Pancreas (tissue), 10 donors: ENCODE results near the gene TACO1. TPM values are rescaled to one million over a fixed set of nuclear protein-coding genes. Genes with fewer than 3 reads are reported as not detected.

ENCODE experiments used
- ATAC-seq, 4 donors: fragments of 200-7000 bp; cut with Tn5 transposase; one replicate each; pipeline versions ENCODE4 v1.8.0 to v1.9.1; 2020; ENCODE audit warnings: mild to moderate bottlenecking in 4 of 4, moderate library complexity in 4 of 4
- DNase-seq, 6 donors: peaks; one replicate each; pipeline ENCODE4 v3.0.0-alpha.2; 2020
- FAIRE-seq: peaks from 2 replicates; lab custom pipeline; 2012; peaks lifted over from hg19 to GRCh38; lab: Jason Lieb, UNC
- H3K27ac ChIP-seq, 4 donors: fragments of 200-600 bp; sonication (generic); 1 replicate in 3 of 4; 2 replicates in 1 of 4; pipeline versions ENCODE4 v1.5.0 to v1.8.0; 2020
- H3K27me3 ChIP-seq, 4 donors: fragments of 200-600 bp; one replicate each; pipeline ENCODE4 v1.8.0; 2021
- H3K36me3 ChIP-seq, 3 donors: fragments of 200-600 bp; sonication (generic) in 1 of 3; one replicate each; pipeline versions ENCODE4 v1.5.0 to v1.8.0; 2020 to 2021
- H3K4me1 ChIP-seq, 3 donors: fragments of 200-600 bp; one replicate each; pipeline ENCODE4 v1.8.0; 2021
- H3K4me3 ChIP-seq, 4 donors: fragments of 200-600 bp; sonication (generic) in 2 of 4; one replicate each; pipeline versions ENCODE4 v1.5.0 to v1.8.0; 2020 to 2021
- H3K9me3 ChIP-seq, 4 donors: fragments of 200-600 bp; one replicate each; pipeline ENCODE4 v1.8.0; 2021
- WGBS, 2 donors: extraction: QIAGEN DNeasy Blood & Tissue Kit; methylation state at CpG; one replicate each; pipeline ENCODE4 v1.1.7; 2013; 5-methylcytosine and 5-hydroxymethylcytosine counted together
- intact Hi-C, 3 donors: fragments of 100-400 bp; cut with DNase I; formaldehyde crosslinking; loops; one replicate each; pipeline versions ENCODE4 v1.11.1 to v1.14.2; 2022
- polyA plus RNA-seq, 2 donors: library from polyadenylated mRNA; stranded (reverse); fragments of 200-250 nt; gene quantifications; one replicate each; pipeline ENCODE4 v1.2.3, GENCODE V29; 2013
- total RNA-seq, 6 donors: library from RNA; stranded (reverse); fragmentation: NEBNext Ultra II Directional in 4 of 6; extraction: Animal tissue kit (Norgen Biotek cat#: 25700) in 4 of 6; gene quantifications; one replicate each; pipeline versions ENCODE4 v1.2.1 to v1.2.4, GENCODE V29; 2021 to 2023
- TF ChIP-seq, protein P1 (sequence below), 4 donors: fragments of 200-600 bp; sonication (generic) in 3 of 4; IDR thresholded peaks; one replicate each; pipeline versions ENCODE4 v1.5.0 to v1.8.0; 2021; ENCODE audit warnings: antibody characterized with exemption in 4 of 4
- donor health status: healthy with polysubstance abuse.
- donor health status: DM: no; HTN: no; CAD: no; lungs with moderate emphysema.
- donor health status: DM: no; HTN: no; CAD: no.
- donor health status: control.
- donor health status: control.
- donor health status: Bipolar disorder and iron deficiency.
- donor health status: DM: yes; HTN: yes; CAD: no.
- donor health status: DM: no; HTN: no; CAD: no.
- donor health status: DM: no; HTN: no; CAD: no.
- donor health status: DM: yes; HTN: yes; CAD: no.

Gene TACO1
- total and polyA plus RNA-seq, 8 donors: 5.6 to 11.6 (median 8.6) TPM

GRCh38 chr17:63558441-63558840, 42.3 kb upstream of the TACO1 start:
- FAIRE-seq (no peak), ATAC-seq (no peak), DNase-seq (no peak)
- Histone ChIP-seq H3K4me3 (no peak overlapping the region), H3K27ac (no peak overlapping the region), H3K4me1 (peaks cover 0 to 16% (median 12%) of the 10 kb centered on the region in 3 donors), H3K27me3 (no peaks in the 10 kb centered on the region), H3K36me3 (no peaks in the 10 kb centered on the region), H3K9me3 (no peaks in the 10 kb centered on the region)
- intact Hi-C loops: no loop called here
- WGBS, 2 donors: 93 to 97% methylated on average over 3 of the region's 3 CpGs
- TF ChIP-seq, protein P1, sequence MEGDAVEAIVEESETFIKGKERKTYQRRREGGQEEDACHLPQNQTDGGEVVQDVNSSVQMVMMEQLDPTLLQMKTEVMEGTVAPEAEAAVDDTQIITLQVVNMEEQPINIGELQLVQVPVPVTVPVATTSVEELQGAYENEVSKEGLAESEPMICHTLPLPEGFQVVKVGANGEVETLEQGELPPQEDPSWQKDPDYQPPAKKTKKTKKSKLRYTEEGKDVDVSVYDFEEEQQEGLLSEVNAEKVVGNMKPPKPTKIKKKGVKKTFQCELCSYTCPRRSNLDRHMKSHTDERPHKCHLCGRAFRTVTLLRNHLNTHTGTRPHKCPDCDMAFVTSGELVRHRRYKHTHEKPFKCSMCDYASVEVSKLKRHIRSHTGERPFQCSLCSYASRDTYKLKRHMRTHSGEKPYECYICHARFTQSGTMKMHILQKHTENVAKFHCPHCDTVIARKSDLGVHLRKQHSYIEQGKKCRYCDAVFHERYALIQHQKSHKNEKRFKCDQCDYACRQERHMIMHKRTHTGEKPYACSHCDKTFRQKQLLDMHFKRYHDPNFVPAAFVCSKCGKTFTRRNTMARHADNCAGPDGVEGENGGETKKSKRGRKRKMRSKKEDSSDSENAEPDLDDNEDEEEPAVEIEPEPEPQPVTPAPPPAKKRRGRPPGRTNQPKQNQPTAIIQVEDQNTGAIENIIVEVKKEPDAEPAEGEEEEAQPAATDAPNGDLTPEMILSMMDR (IDR thresholded peaks at IDR 0.05): no peak

DNA sequence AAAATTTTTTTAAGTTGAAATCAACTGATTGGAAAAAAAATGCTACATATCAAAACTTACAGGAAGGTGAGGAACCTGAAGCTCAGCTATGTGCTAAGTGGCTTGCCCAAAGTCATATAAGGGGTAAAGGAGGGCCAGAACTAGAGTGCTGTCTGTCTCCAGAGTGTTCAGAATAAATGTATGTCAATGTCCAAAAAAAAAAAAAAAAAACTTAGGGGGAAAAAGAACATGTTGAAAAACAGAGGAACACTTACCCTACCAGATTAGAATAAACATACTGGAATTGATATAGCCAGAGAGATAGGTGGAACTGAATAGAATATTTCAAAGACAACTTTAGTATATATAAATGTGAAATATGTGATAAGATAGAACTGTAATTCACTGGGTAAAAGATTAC, 38.9 kb upstream of the TACO1 start:
- Histone ChIP-seq H3K4me1 (peaks cover 0 to 6% (median 6%) of the 10 kb centered on the region in 3 donors), H3K27me3 (no peaks in the 10 kb centered on the region), H3K27ac (no peak overlapping the region), H3K4me3 (no peak overlapping the region), H3K36me3 (no peaks in the 10 kb centered on the region), H3K9me3 (no peaks in the 10 kb centered on the region)
- FAIRE-seq: no peak
- no peak for DNase-seq
- ATAC-seq: no peak
- intact Hi-C loops: no loop called here
- TF ChIP-seq, protein P1 (IDR thresholded peaks at IDR 0.05): no peak

GRCh38 chr17:63563339-63563738, 37.4 kb upstream of the TACO1 start:
- Histone ChIP-seq H3K36me3 (no peaks in the 10 kb centered on the region), H3K9me3 (no peaks in the 10 kb centered on the region), H3K27me3 (no peaks in the 10 kb centered on the region), H3K4me3 (no peak overlapping the region), H3K27ac (no peak overlapping the region), H3K4me1 (peaks cover 0 to 6% (median 6%) of the 10 kb centered on the region in 3 donors)
- no peak for DNase-seq
- TF ChIP-seq, protein P1 (IDR thresholded peaks at IDR 0.05): no peak
- intact Hi-C loops: no loop called here
- WGBS, 2 donors: 97 to 98% methylated on average over 2 of the region's 2 CpGs
- FAIRE-seq: no peak
- ATAC-seq: no peak

DNA sequence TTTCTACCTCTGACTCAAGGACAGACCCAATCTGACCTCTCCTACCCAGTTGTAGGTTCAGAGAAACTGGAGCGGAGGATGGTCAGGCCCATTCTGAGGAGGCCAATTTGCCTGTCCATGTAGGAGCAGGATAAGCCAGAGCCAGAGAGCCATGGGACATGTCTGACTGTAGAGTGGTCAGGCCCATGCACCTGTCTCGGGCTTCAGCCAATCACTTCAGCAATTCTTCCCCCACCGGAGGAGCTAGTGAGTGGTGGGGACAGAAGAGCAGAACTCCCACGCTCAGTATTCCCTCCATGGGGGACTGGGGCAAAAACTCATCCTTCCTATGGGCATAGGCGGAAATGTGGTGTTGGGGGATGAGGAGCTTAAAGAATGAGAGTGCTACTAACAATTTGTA, 36.1 kb upstream of the TACO1 start:
- Histone ChIP-seq H3K27ac (no peak overlapping the region), H3K27me3 (no peaks in the 10 kb centered on the region), H3K4me1 (peaks cover 0 to 6% (median 6%) of the 10 kb centered on the region in 3 donors), H3K9me3 (no peaks in the 10 kb centered on the region), H3K36me3 (no peaks in the 10 kb centered on the region), H3K4me3 (no peak overlapping the region)
- FAIRE-seq (no peak), ATAC-seq (no peak), DNase-seq (no peak)
- intact Hi-C loops: no loop called here
- TF ChIP-seq, protein P1 (IDR thresholded peaks at IDR 0.05): no peak
- WGBS, 2 donors: 97% methylated on average over 5 of the region's 5 CpGs

- Histone ChIP-seq H3K9me3 (no peaks in the 10 kb centered on the region), H3K27me3 (no peaks in the 10 kb centered on the region), H3K27ac (no peak overlapping the region), H3K4me1 (no peaks in the 10 kb centered on the region), H3K36me3 (no peaks in the 10 kb centered on the region), H3K4me3 (no peak overlapping the region)
- TF ChIP-seq, protein P1 (IDR thresholded peaks at IDR 0.05): no peak
- 90 to 96% methylated on average over 1 of the region's 1 CpG for WGBS, 2 donors
- FAIRE-seq: no peak
- intact Hi-C loops: no loop called here
- ATAC-seq: no peak
- DNase-seq: no peak
Measured at GRCh38 chr17:63567229-63567628, 33.5 kb upstream of the TACO1 start.
